Left renal pelvis (tissue), 4 donors: ENCODE results near the gene FTO. TPM values are rescaled to one million over a fixed set of nuclear protein-coding genes. Genes with fewer than 3 reads are reported as not detected.

Experiments
- DNase-seq, 4 donors: peaks; one replicate each; pipeline ENCODE4 v3.0.0-alpha.2; 2013; ENCODE audit warnings: low read depth in 4 of 4, low spot score in 3 of 4
- polyA plus RNA-seq, 4 donors: library from polyadenylated mRNA; unstranded; fragments of 120-200 nt; gene quantifications; one replicate each; pipeline ENCODE4 v1.2.1, GENCODE V29; 2013; ENCODE audit not compliant: insufficient read length in 4 of 4

The FTO gene
- polyA plus RNA-seq, 4 donors = 84.1 to 104 (median 96.4) TPM

DNA sequence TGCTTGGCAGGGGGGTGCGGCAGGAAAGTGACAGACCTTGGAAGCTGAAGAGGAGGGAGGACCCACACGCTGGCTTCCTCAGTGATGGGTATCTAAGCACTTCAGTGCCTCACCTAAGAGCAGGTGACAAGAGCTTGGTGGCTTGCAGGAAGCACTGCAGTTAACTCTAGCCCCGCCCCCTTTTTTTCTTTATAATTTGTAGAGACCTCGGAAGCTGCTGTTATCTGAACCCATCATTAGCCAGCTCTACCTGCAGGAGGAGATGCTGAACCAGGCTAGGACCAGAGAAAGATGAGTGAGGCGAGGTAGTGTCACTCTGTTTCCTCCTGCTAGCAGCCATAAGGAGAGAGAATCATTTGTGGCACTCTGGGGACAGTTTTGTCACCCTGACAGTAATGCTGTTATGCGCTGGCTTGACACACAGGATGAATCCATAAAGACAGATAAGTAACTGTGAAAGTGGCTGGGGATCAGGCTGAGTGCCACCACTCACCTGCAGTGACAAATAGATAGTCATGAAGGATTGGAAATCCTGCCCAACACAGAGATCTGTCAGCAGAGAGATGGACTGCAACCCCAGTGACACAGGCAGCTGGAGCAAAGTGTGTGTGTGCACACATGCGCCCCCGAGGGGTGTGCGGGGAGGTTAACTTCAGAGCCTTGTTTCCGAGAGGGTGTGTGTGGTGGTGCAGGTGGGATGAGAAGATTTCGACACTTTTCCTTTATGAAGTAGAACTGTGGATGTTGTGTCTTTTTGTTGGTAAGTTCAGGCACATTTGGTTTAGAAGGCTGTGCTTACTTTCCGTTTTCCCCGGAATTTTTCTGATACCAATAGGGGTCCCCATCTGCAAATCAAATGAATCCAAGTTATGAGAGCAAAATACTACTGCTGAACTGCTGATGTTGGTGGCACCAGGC lies 358.7 kb downstream of the FTO start:
- DNase-seq = no peak

DNA sequence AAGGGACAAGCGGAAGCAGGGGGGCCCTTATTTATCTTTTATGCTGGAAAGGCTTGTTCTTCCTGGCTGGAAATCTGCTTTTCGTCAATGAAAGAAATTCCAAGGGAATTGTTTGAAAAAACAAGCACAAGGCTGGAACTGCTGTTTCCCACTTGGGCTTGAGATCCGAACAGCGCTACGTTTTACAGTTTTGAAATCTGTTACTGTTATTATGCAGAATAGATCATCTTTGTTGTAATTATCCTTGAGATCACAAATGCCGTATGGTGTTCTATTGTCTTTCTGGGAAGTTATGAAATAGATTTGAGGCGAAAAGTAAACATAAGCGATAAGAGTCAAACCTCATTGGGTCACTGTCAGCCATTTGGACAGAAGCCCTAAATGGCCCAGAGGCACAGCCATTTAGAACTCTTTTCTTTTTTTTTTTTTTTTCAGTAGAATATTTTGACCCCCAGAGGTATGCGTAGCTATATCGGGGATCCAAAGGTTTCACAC lies 359.4 kb downstream of the FTO start:
- no peak for DNase-seq

DNA sequence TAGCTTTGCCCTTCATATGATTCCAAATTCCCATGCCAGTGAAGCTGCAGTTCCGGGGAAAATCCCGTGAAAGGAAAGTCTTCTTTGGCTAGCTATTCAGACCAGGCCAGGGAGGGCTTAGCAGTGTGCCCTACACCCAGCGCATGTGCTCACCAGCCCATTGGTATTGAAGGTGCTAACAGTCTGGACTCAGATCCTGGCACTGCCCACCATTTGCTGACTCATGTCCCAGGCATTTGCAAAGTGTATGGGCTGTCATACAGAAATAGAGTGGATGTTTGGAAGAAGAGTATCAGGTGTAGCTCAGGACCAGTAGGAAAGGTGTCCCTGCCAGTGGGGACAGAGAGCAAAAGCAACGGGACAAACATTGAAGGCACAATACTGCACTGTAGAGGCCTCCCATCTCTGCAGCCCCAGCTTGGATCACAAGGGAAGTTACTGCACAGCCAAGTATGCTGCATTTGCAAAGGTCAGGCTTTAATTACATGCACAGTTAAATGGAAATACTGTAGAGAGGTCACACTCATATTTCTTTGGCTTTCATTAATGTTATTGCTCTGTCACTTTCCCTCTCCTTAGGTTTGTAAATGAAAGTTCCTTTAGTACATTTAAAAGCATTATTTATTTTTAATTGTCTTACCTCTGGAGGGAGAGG lies 362.6 kb downstream of the FTO start:
- no peak for DNase-seq

DNA sequence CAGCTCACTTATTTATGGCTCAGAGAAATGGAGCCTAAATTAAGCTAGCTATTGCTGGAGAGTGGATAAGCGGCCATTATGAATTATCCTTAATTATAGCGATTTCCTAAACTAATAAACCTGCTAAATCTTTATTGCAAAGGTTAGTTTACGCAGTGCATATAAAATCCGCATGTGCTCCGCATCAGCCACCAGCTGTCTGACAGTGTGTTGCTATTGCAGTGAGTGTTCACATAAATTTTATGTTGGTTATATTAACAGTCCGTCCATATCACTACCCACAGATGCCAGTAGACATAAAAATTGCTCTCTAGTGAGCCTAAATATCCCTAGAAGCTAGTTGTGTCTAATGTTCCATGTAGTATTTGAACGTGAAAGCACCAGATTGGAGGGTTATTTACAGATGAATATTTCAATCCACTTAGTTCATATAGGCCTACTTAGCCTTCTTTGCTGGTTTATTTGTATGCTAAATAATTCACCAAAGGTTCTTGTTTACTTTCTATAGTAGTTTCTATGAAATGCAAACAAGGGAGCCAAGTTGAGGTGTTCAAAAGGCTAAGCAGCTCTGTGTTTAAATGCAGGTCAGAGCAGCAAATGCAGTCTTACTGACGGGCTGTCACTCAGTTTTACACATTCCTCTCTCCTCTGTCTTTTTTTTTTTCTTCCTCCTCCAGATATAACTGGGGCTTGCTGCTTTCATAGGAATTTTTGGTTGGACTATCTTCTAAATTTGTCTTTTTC lies 363.5 kb downstream of the FTO start:
- DNase-seq = no peak

DNA sequence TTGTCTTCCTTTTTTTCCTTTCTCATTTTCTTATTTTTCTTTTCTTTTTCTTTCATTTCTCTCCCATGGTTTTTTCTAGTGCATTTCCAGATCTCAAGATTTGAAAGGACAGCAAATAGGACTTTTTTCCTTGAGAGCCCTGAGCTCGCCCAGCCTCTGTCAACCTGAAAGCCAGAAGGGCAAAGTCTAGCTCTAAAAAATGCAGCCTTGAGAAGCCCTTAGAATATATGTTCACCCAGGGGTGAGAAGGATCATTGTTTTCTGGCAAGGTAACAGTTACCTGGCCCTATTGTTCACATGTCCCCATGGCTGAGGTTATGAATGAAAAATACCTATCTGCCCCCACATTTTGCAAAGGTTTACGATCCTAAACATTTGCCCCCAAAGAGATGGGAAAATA lies 364.3 kb downstream of the FTO start:
- no peak for DNase-seq

DNA sequence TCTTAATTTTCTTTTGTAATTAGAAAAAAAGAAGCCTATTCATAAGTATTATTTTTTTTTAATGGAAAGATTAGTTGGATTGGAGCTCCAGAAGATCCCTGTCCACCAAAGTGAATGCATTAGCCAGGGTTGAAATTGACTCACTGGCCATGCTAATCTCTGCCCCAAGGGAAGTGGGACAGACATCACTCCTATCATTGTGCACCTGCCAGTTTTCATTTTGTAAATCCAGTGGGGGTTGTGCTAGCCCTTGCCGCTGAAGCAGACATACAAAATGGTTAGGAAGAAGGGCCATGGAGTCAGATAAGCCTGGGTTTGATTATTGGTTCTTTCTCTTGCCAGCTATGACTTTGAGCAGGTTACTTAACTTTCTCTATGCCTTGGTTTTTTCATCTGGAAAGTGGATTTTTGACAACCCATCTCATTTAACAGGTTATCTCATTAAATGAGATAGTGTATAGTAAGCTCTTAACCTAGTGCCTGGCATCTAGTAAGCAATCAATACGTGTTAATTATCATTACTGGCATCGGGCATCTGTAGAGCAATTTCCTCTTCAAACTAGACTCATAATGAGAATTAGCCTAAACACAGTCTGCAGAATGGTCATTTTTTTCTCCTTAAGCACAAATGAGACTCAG lies 365.8 kb downstream of the FTO start:
- no peak for DNase-seq

DNA sequence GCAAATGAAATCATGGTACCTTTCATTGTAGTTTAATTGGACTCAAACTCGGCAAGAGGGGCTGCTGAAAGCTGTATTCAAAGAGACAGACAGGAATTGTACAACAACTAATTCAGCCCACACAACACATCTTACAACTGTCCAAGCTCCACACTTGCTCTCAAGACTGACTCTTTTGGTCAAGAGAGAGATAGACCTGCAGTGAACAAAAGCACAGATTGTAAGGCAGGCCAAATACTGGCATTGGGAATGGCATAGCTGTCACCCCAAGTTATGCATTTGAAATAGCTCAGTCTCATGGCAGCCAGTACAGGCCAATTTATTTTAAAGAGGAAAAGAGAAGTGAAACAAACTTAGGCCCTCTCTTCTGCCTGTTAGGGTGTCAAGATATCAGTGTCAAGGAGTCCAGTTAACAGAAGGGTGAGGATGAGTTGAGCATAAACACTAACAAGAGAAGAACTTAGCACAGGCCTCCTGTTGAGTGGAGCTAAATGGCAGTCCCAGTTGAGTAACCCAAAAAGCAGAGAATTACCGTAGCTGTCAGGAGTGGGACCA lies 366.9 kb downstream of the FTO start:
- DNase-seq = no peak

DNA sequence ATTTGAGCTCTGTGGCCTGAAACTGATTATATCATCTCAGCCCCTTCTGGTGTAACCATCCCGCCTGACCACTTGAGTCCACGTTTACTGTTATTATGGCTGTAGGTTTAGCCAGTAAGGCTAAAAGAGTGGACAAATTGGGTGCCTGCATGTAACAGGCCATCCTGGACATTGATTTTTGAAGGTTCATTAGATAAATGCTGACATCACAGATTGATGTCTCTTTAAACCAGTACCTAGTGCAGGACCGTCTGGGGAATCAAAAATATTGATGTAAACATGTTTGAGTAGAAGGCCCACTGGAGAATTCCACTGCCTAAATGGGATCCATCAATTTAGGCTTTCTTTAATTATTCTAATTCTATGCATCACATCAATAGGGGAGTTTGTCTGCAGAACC lies 367.6 kb downstream of the FTO start:
- no peak for DNase-seq

DNA sequence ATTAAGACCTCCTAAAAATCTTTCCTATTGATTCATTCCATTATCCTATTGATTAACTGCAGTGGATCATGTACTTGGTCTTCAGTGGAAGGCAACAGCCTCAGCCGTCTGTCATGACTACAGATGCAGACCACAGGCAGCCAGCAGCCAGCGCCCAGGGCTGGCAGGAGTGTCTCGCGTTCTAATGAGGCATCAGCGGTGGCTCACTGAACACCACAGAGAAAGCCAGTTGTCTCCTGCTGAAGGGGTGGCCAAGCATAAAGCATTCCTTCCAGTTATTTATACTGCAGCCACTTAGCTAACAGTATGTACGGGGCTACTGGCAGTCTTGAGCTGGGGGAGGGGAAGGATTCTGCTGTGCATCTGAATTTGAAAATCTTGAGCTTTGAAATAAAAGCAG lies 368.3 kb downstream of the FTO start:
- DNase-seq = no peak

DNA sequence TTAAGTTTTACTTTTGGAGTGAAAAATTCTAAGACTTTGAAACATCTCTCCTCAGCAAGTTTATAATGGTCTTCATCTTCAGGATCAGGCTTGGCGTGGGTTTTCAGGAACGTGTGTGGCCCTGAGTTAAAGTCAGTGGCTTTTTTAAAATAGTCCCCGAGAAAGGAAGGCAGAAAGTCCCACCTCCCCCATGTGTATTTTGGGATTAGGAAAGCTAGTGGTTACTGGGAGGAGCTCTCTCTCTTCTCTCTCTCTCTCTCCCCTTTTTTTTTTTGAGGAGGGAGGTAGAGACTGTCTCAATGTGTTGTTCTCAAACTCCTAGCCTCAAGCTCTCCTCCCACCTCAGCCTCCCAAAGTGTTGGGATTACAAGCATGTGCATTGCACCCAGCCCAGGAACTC lies 369.4 kb downstream of the FTO start:
- DNase-seq = no peak

DNA sequence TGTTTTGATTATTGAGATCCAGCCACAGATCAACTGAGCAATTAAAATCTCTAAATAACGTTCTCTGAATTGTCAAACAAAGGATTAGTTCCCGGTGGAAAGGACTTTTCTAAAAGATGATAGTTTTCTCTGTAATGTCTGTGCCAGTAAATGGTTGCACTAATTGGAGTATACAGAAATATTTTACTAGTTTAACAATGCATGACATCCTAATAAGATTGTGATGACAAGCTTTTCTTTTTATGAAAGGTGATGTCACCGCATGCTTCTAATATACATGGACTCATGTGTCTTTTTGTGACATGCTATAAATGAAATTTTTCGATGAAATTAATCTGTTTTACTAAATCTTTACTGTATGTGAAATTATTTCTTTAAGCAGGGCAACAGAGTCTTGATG lies 371.5 kb downstream of the FTO start:
- DNase-seq = no peak

DNA sequence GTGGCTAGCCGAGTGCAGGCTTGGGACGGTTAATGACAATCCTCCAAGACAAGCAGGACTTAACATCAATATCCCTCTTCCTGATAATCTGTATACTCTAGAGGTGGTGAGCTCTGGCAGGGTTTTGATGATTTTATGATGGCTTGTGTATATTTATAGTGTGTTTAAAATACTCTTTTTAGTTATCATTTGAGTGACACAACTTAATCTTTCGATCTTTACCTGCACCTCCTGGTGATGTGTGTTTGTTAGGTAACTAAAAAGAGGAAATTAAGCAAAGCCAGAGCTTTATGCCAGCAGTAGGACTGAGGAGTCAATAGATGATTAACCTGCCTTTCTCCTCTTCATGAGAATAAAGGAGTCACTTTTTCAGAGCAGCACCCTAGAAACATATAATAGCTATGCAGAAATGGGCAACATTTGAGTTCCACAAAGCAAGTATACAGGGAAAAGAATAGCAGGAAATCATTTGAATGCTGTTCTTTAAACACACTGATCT lies 372.1 kb downstream of the FTO start:
- no peak for DNase-seq

DNA sequence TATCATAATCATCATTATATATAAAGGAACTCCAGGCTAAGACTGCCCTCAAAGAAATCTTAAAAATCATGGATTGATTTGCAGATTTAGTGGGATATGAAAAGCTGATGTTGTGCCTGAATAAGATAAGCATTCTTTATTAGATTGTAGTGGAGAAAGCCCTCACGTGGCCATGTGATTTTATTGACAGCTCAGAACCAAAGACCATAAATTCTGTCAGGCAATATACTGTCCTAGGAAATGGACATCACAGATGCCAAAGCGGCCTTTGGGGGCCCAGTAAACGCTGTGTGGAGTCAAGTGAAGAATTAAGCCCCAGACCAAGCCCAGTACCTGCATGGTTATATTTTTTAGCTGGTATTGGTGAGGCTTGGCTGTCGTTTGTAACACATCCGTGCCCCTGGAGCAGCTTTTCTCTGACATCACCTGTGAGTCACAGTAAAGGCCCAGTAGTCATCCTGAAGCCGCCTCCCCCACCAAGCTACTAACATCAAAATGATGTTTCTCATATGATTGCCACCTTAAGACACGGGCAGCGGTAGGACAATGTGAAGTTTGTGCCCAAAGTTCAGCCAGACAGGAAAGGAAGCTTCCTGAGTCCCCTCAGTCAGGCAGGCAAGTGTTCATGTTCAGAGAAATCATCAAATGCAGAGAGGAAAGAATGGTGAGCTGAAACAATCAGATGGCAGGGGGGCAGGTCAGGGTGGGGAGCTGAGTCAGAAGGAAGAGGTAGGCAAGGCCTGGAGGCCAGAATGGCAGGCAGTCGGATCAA lies 373.3 kb downstream of the FTO start:
- DNase-seq = no peak

DNA sequence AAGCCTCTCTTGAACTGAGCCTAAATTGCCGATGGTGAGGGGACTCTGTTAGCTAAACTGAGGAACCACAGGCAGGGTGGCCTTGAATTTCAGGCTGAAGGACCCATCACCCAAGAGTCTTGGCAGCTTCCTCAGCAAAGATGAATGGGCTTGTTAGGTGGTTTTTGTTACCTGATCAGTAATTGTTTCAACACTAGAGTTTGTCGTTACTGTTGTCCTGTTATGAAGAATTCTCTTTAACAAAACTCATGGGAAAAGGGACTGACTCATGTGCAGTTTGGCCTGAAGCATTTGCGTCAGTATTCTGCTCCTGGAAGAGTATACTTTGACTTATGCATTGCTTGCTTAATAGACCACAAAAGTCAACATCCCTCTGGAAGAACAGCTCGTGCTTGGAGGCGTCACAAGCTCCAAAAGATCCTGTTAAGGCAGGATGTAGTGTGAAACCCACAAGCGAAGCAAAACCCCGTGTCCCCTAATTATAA lies 376.6 kb downstream of the FTO start:
- no peak for DNase-seq

DNA sequence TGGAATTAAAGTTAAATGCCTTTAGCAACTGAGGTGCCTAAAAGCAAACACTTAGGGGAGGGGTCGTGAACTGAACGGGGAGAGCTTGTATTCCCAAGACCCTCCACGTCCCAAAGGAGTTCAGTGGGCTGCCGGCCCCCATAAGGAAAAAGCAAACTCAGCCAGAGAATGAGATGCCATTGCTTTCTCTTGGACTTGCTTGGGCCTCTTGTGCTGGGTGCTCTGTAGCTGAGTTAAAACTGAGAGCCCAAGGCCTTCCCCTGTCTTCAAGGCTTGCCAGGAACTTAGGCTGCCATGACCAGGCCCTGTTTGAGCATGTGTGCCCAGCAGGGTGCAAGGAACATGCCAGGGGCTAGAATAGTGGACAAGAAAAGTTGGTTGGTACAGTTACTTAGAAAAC lies 382.8 kb downstream of the FTO start:
- no peak for DNase-seq

DNA sequence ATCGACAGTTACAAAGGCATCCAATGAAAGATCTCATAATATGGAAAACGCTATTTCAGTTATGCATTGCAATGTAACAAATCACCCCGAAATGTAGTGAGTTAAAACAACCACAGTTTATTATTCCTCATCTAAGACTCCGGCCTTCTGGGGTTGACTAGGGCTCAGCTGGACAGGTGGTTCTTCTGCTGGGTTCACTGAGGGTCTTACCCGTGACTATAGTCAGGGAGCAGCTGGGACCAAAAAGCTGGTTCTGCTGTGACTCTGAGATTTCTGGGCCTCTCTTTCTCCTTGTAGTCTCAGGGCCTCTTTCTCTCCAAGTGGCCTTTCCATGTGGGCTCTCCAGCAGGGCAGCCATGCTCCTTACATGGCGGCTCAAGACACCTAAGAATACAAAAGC lies 386.6 kb downstream of the FTO start:
- no peak for DNase-seq

DNA sequence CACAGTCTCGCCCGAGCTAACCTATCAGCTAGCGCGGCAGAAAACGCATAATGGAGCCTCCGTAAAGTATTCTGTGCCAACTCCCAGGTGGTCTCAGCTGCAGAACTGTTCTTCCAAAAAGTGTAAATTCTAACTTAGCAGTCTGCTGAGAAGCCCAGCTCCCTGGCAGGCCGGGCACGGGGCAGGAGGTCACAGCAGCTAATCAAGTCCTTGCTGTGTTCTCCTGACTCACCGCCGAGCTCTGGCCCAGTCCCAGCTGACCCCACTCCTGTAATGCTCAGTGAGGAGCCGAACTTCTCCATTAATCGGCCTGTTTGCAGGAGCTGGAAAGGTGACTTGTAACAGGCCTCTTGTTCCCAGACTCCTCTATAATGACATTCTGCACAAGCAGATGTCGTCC lies 389.3 kb downstream of the FTO start:
- DNase-seq = no peak

DNA sequence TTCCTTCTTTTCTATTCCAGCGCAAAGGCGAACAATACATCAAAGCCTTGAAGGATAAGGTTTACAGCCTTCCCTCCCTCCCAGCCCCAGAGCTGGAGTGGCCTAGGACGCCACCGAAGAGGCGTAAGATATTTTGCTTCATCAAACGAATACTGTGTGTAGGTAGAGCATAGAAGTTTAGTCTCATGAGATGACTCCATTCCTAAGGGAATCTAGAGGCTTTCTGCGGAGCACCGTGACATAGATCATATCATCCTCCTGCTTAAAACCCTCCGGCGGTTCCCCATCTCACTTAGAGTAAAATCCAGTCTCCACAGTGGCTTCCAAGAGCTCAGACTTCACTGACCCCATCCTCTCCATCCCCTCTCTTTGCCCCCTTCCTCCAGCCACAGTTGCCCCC lies 390.7 kb downstream of the FTO start:
- no peak for DNase-seq

DNA sequence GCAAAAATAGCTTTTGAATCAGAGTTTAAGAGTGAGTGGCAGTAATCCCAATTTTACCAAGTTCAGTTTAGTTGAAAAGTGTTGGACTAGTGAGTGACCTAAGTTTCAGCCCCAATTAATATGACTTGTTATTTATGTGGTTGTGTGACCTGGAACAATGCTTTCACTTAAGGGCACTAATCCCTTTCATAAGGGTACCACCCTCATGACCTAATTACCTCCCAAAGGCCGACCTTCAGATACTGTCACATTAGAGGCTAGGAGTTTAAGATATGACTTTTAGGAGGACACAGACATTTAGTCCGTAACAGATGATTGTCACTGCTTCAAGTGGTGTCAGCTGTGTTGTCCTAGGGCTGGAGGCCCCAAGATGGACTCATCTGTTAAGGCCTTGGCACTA lies 392.7 kb downstream of the FTO start:
- DNase-seq = no peak
